C4-2B (cell line): ENCODE data around the gene NPEPL1.

Experiments
- ZFX ChIP-seq: fragments of 450-650 bp; IDR thresholded peaks from 2 replicates; pipeline ENCODE4 v1.6.1; 2017
- TF ChIP-seq, protein P1 (sequence below): fragments of 450-650 bp; conservative IDR thresholded peaks from 2 replicates; pipeline ENCODE4 v1.5.1; 2017; ENCODE audit warnings: mild to moderate bottlenecking

DNA sequence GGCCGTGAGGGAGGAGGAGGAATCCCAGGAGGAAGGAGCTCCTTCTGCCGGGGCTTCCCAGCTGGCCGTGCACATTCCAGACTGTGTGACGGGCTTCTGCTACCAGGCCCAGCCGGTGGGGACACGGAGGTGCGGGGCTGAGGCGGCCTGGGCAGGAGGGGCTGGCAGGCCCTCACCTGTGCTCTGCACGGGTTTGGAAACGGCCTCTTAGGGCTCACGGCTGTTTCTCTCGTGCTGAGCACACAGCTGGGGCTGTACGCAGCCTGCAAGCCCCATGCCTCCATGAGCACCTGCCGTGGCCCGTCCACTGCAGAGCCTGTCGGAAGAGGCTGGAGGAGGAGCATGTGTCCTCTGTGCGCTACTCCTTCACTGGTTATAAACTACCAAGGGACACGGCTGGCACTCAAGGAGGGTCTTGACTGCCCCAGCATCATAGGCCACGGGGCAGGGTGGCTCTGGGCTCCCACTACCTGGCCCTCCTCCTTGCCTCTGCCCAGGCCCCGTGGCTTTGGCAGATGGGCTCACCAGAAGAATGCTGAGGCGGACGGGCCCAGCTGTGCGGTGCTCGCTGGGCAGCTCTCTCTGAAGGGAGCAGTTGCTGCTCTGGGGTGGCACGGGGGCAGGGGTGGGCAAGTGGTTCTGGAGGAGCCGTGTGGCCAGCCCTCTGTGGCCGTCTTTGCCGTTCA is 15.8 kb downstream of the NPEPL1 start:
- TF ChIP-seq, protein P1, sequence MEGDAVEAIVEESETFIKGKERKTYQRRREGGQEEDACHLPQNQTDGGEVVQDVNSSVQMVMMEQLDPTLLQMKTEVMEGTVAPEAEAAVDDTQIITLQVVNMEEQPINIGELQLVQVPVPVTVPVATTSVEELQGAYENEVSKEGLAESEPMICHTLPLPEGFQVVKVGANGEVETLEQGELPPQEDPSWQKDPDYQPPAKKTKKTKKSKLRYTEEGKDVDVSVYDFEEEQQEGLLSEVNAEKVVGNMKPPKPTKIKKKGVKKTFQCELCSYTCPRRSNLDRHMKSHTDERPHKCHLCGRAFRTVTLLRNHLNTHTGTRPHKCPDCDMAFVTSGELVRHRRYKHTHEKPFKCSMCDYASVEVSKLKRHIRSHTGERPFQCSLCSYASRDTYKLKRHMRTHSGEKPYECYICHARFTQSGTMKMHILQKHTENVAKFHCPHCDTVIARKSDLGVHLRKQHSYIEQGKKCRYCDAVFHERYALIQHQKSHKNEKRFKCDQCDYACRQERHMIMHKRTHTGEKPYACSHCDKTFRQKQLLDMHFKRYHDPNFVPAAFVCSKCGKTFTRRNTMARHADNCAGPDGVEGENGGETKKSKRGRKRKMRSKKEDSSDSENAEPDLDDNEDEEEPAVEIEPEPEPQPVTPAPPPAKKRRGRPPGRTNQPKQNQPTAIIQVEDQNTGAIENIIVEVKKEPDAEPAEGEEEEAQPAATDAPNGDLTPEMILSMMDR: no peak
- TF ChIP-seq ZFX: no peak
